Cardiac muscle cell (in vitro differentiated cells and primary cell): Measurements from ENCODE around the gene LASP1. TPM values are rescaled to one million over a fixed set of nuclear protein-coding genes. Genes with fewer than 3 reads are reported as not detected.

Source experiments
- DNase-seq, 2 donors: peaks; one replicate each; pipeline versions ENCODE4 v3.0.0 to v3.0.0-alpha.2; 2010 to 2017; ENCODE audit warnings: low read depth in 1 of 2, low spot score in 1 of 2
- H3K27ac ChIP-seq: fragments of 200-600 bp; sonication (generic); 2 replicates; pipeline ENCODE4 v1.5.1; 2016
- H3K27me3 ChIP-seq: fragments of 200-600 bp; sonication (generic); 2 replicates; pipeline ENCODE4 v1.6.0; 2016; ENCODE audit warnings: control low read depth
- H3K36me3 ChIP-seq: fragments of 200-600 bp; sonication (generic); 2 replicates; pipeline ENCODE4 v1.5.1; 2016; ENCODE audit warnings: control low read depth
- H3K4me1 ChIP-seq: fragments of 200-600 bp; sonication (generic); 2 replicates; pipeline ENCODE4 v1.8.1; 2017; ENCODE audit warnings: low read depth, mild to moderate bottlenecking, mixed run types
- H3K4me3 ChIP-seq: fragments of 200-600 bp; sonication (generic); 2 replicates; pipeline ENCODE4 v1.5.1; 2016; ENCODE audit warnings: mild to moderate bottlenecking
- H3K9me3 ChIP-seq: fragments of 200-600 bp; sonication (generic); 2 replicates; pipeline ENCODE4 v1.5.1; 2017; ENCODE audit warnings: low read depth, mild to moderate bottlenecking, control low read depth
- CTCF ChIP-seq: IDR thresholded peaks from 2 replicates; pipeline ENCODE4 v1.5.1; 2012; ENCODE audit warnings: low read depth, mild to moderate bottlenecking, low read length
- polyA plus RNA-seq: library from polyadenylated mRNA; unstranded; fragments of >200 nt; fragmentation: Nextera tagmentation; extraction: Ambion mirVana; gene quantifications from 2 replicates; pipeline ENCODE4 v1.2.1, GENCODE V29; 2016
- total RNA-seq: library from RNA; depleted of rRNA; stranded (reverse); fragments of >200 nt; gene quantifications from 2 replicates; pipeline ENCODE4 v1.2.3, GENCODE V29; 2016

Gene LASP1
- total and polyA plus RNA-seq, 2 experiments from 2014 or later, result 28.1 to 46.0 TPM

- no peak for DNase-seq
- no peak overlapping the region for H3K4me3 ChIP-seq
- peak overlapping the region; percentile 38 for H3K27ac ChIP-seq
- H3K9me3 ChIP-seq, result no peaks in the 10 kb centered on the region
- no peak for TF ChIP-seq CTCF
- H3K36me3 ChIP-seq, result no peaks in the 10 kb centered on the region
- H3K4me1 ChIP-seq, result peaks cover 37% of the 10 kb centered on the region
- H3K27me3 ChIP-seq, result no peaks in the 10 kb centered on the region
These were observed 15.3 kb downstream of the LASP1 start for GRCh38 chr17:38885044-38885727.

- peak; percentile 46 to 71 for DNase-seq
- Histone ChIP-seq H3K9me3 (no peaks in the 10 kb centered on the region), H3K4me1 (peaks cover 32% of the 10 kb centered on the region), H3K4me3 (no peak overlapping the region), H3K36me3 (peaks cover 2% of the 10 kb centered on the region), H3K27me3 (no peaks in the 10 kb centered on the region), H3K27ac (peak overlapping the region; percentile 56)
- TF ChIP-seq CTCF, result no peak
These were observed 16.1 kb downstream of the LASP1 start for GRCh38 chr17:38885728-38886642.

GRCh38 chr17:38886643-38887010, 16.8 kb downstream of the LASP1 start:
- peak overlapping the region; percentile 60 for H3K27ac ChIP-seq
- DNase-seq, result no peak
- no peaks in the 10 kb centered on the region for H3K9me3 ChIP-seq
- no peak for TF ChIP-seq CTCF
- H3K27me3 ChIP-seq, result no peaks in the 10 kb centered on the region
- H3K4me3 ChIP-seq, result no peak overlapping the region
- peaks cover 7% of the 10 kb centered on the region for H3K36me3 ChIP-seq
- peaks cover 31% of the 10 kb centered on the region for H3K4me1 ChIP-seq

- DNase-seq, result no peak
- Histone ChIP-seq H3K36me3 (peaks cover 7% of the 10 kb centered on the region), H3K27me3 (no peaks in the 10 kb centered on the region), H3K4me1 (peaks cover 15% of the 10 kb centered on the region), H3K27ac (no peak overlapping the region), H3K9me3 (no peaks in the 10 kb centered on the region), H3K4me3 (no peak overlapping the region)
- no peak for TF ChIP-seq CTCF
These were observed 19.0 kb downstream of the LASP1 start for GRCh38 chr17:38888842-38889241.

GRCh38 chr17:38889745-38890409, 20.0 kb downstream of the LASP1 start:
- Histone ChIP-seq H3K4me3 (no peak overlapping the region), H3K9me3 (no peaks in the 10 kb centered on the region), H3K4me1 (peaks cover 12% of the 10 kb centered on the region), H3K27ac (no peak overlapping the region), H3K36me3 (peaks cover 7% of the 10 kb centered on the region), H3K27me3 (no peaks in the 10 kb centered on the region)
- TF ChIP-seq CTCF, result no peak
- DNase-seq, result no peak
